ENCODE results near the gene PEX12.
"Not testable (repeated sequence)": the region's sequence is repeated elsewhere in the genome, so short reads cannot be mapped to it uniquely, and the experiment has no call there.

Gene PEX12

DNA sequence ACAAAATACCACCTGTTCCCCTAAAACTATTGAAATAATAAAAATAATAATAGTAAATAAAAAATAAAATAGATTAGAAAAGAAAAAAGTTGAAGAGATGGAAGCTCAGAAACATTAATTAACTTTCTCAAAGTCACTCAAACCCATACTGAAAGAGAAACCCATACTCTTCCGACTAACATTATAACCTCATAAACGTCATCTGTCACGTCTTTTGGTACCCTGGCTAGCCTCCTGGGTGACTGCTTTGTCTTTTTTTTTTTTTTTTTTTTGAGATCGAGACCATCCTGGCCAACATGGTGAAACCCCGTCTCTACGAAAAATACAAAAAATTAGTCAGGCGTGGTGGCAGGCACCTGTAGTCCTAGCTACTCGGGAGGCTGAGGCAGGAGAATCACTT, 48.5 kb downstream of the PEX12 start:
- DNase-seq (ENCODE audit: low read depth), result no peak
- no peak overlapping the region for H3K4me3 ChIP-seq (ENCODE audit: control insufficient read depth, low read depth, low read length)
- no peak for TF ChIP-seq CTCF (IDR thresholded peaks at IDR 0.05; ENCODE audit: control insufficient read depth, insufficient read depth, low read depth, low read length, missing control alignments)

- DNase-seq (ENCODE audit: low read depth); H3K4me3 ChIP-seq (ENCODE audit: control insufficient read depth, low read depth, low read length): not testable (repeated sequence)
Observed at GRCh38 chr17:35529326-35529725, 49.0 kb downstream of the PEX12 start.
